ENCODE measurements around the gene GIMAP5.

The GIMAP5 gene

GRCh38 chr7:150737265-150738055 is at the start of gene GIMAP5:
TSS of gene GIMAP5 (plus strand) at chr7:150737418. CDS start at chr7:150740885, 3,467 bp downstream.
- in situ Hi-C loops (cut with HindIII; ENCODE audit: low sequenced_read_pairs), result no loop called here

GRCh38 chr7:150688630-150689029 is 48.6 kb upstream of the GIMAP5 start:
- in situ Hi-C loops (cut with HindIII; ENCODE audit: low sequenced_read_pairs), result no loop called here

- in situ Hi-C loops (cut with HindIII; ENCODE audit: low sequenced_read_pairs), result no loop called here
Observed at GRCh38 chr7:150695654-150696053, 41.6 kb upstream of the GIMAP5 start.

- in situ Hi-C loops (cut with HindIII; ENCODE audit: low sequenced_read_pairs), result no loop called here
Observed at GRCh38 chr7:150703209-150703608, 34.0 kb upstream of the GIMAP5 start.

- in situ Hi-C loops (cut with HindIII; ENCODE audit: low sequenced_read_pairs), result loop anchor here (5.0 kb wide), 1 partner anchor 58 kb away; no protein-coding TSS in a partner anchor
Observed at GRCh38 chr7:150715293-150715692, 21.9 kb upstream of the GIMAP5 start.

GRCh38 chr7:150715738-150716137 is 21.5 kb upstream of the GIMAP5 start:
- in situ Hi-C loops (cut with HindIII; ENCODE audit: low sequenced_read_pairs), result loop anchor here (5.0 kb wide), 1 partner anchor 58 kb away; no protein-coding TSS in a partner anchor

- in situ Hi-C loops (cut with HindIII; ENCODE audit: low sequenced_read_pairs), result loop anchor here (5.0 kb wide), 1 partner anchor 59 kb away; no protein-coding TSS in a partner anchor
Observed at GRCh38 chr7:150716368-150716767, 20.9 kb upstream of the GIMAP5 start, which contains the start of gene GIMAP1. TSS of gene GIMAP1 (plus strand) at chr7:150716613. CDS start at chr7:150719048, 2,435 bp downstream.

- in situ Hi-C loops (cut with HindIII; ENCODE audit: low sequenced_read_pairs), result loop anchor here (5.0 kb wide), 1 partner anchor 60 kb away; no protein-coding TSS in a partner anchor
Observed at GRCh38 chr7:150716939-150717338, 20.3 kb upstream of the GIMAP5 start.

GRCh38 chr7:150717814-150718420 is 19.3 kb upstream of the GIMAP5 start:
- in situ Hi-C loops (cut with HindIII; ENCODE audit: low sequenced_read_pairs), result loop anchor here (5.0 kb wide), 1 partner anchor 61 kb away; no protein-coding TSS in a partner anchor

GRCh38 chr7:150719436-150719835 is 17.8 kb upstream of the GIMAP5 start:
- in situ Hi-C loops (cut with HindIII; ENCODE audit: low sequenced_read_pairs), result loop anchor here (5.0 kb wide), 1 partner anchor 62 kb away; no protein-coding TSS in a partner anchor

GRCh38 chr7:150719960-150720891 is 17.0 kb upstream of the GIMAP5 start:
- in situ Hi-C loops (cut with HindIII; ENCODE audit: low sequenced_read_pairs), result loop anchor here (5.0 kb wide), 1 partner anchor 63 kb away; no protein-coding TSS in a partner anchor

GRCh38 chr7:150721970-150722373 is 15.2 kb upstream of the GIMAP5 start:
- in situ Hi-C loops (cut with HindIII; ENCODE audit: low sequenced_read_pairs), result no loop called here

GRCh38 chr7:150722431-150722931 is 14.7 kb upstream of the GIMAP5 start:
- in situ Hi-C loops (cut with HindIII; ENCODE audit: low sequenced_read_pairs), result no loop called here

- in situ Hi-C loops (cut with HindIII; ENCODE audit: low sequenced_read_pairs), result no loop called here
Observed at GRCh38 chr7:150723467-150723866, 13.8 kb upstream of the GIMAP5 start.

- in situ Hi-C loops (cut with HindIII; ENCODE audit: low sequenced_read_pairs), result no loop called here
Observed at GRCh38 chr7:150727381-150727780, 9.8 kb upstream of the GIMAP5 start.

- in situ Hi-C loops (cut with HindIII; ENCODE audit: low sequenced_read_pairs), result no loop called here
Observed at GRCh38 chr7:150728011-150728410, 9.2 kb upstream of the GIMAP5 start.

GRCh38 chr7:150728609-150729008 is 8.6 kb upstream of the GIMAP5 start:
- in situ Hi-C loops (cut with HindIII; ENCODE audit: low sequenced_read_pairs), result no loop called here

GRCh38 chr7:150731916-150732315 is 5.3 kb upstream of the GIMAP5 start:
- in situ Hi-C loops (cut with HindIII; ENCODE audit: low sequenced_read_pairs), result no loop called here

GRCh38 chr7:150732786-150733481 is 4.3 kb upstream of the GIMAP5 start:
- in situ Hi-C loops (cut with HindIII; ENCODE audit: low sequenced_read_pairs), result no loop called here
